Epithelial cell of umbilical artery (primary cell): ENCODE data around the gene FARS2. TPM values are rescaled to one million over a fixed set of nuclear protein-coding genes. Genes with fewer than 3 reads are reported as not detected.

Experiments
- total RNA-seq: library from RNA; depleted of rRNA; stranded (reverse); fragments of >200 nt; gene quantifications from 2 replicates; pipeline ENCODE4 v1.2.3, GENCODE V29; 2014

The FARS2 gene
- 33.8 and 40.9 TPM in 2 replicates for total RNA-seq

GRCh38 chr6:5260661-5261544 is at the start of gene FARS2, which contains the start of gene LYRM4:
Gene FARS2, plus strand, starts transcription at chr6:5261513.
Gene LYRM4, minus strand, starts transcription at chr6:5260950. Its CDS starts 217 bp downstream, at chr6:5260733.

Other genes with a start within 250 kb of the FARS2 start
- gene PPP1R3G, start 176.2 kb upstream of the FARS2 start, total RNA-seq: under 0.01 and 0.32 TPM in 2 replicates
- 17.8 and 17.9 TPM in 2 replicates for gene LYRM4, start 563 bp upstream of the FARS2 start, total RNA-seq